Measurements from ENCODE around the gene SLC16A3. TPM values are rescaled to one million over a fixed set of nuclear protein-coding genes. Genes with fewer than 3 reads are reported as not detected.

Gene SLC16A3
- total RNA-seq, 2 donors from 2014 or later: 76.0 to 113 TPM

DNA sequence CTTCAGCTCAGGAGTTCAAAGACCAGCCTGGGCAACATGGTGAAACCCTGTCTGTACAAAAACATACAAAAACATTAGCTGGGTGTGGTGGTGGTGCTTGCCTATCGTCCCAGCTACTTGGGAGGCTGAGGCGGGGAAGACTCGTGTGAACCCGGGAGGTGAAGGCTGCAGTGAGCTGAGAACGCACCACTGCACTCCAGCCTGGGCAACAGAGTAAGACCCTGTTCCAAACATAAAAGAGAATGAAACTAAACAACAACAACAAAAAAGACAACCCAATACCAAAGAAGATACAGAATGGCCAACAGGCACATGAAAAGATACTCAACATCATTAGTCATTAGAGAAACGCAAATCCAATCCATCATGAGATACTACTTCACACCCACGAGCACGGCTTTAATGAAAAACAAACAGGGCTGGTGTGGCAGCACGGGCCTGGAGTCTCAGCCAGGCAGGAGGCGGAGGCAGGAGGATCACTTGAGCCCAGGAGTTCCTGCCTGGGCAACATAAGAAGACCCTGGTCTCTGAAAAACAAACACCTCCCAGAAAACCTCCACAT lies 7.4 kb upstream of the SLC16A3 start:
- H3K9me3 ChIP-seq: no peaks in the 10 kb centered on the region
- no peaks in the 10 kb centered on the region for H3K36me3 ChIP-seq
- TF ChIP-seq, protein P1, sequence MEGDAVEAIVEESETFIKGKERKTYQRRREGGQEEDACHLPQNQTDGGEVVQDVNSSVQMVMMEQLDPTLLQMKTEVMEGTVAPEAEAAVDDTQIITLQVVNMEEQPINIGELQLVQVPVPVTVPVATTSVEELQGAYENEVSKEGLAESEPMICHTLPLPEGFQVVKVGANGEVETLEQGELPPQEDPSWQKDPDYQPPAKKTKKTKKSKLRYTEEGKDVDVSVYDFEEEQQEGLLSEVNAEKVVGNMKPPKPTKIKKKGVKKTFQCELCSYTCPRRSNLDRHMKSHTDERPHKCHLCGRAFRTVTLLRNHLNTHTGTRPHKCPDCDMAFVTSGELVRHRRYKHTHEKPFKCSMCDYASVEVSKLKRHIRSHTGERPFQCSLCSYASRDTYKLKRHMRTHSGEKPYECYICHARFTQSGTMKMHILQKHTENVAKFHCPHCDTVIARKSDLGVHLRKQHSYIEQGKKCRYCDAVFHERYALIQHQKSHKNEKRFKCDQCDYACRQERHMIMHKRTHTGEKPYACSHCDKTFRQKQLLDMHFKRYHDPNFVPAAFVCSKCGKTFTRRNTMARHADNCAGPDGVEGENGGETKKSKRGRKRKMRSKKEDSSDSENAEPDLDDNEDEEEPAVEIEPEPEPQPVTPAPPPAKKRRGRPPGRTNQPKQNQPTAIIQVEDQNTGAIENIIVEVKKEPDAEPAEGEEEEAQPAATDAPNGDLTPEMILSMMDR (IDR thresholded peaks at IDR 0.05): no peak
- no peak for ATAC-seq (ENCODE audit: insufficient number of reproducible peaks, low FRiP score, low read depth)
- no peak overlapping the region for H3K27ac ChIP-seq
- DNase-seq (ENCODE audit: low spot score): no peak
- H3K4me3 ChIP-seq: no peak overlapping the region
- H3K27me3 ChIP-seq (replicated peaks; ENCODE audit: insufficient read depth): no peaks in the 10 kb centered on the region
- peaks cover 15 to 25% of the 10 kb centered on the region in 2 donors for H3K4me1 ChIP-seq (ENCODE audit: control insufficient read depth in 1 of 2, low read depth in 2 of 2)

- DNase-seq (ENCODE audit: low spot score) (no peak), ATAC-seq (ENCODE audit: insufficient number of reproducible peaks, low FRiP score, low read depth) (no peak)
- Histone ChIP-seq H3K9me3 (no peaks in the 10 kb centered on the region), H3K4me3 (no peak overlapping the region), H3K4me1 (ENCODE audit: control insufficient read depth in 1 of 2, low read depth in 2 of 2) (peaks cover 2 to 11% of the 10 kb centered on the region in 2 donors), H3K27me3 (replicated peaks; ENCODE audit: insufficient read depth) (no peaks in the 10 kb centered on the region), H3K27ac (no peak overlapping the region), H3K36me3 (no peaks in the 10 kb centered on the region)
- TF ChIP-seq, protein P1 (IDR thresholded peaks at IDR 0.05): no peak
These were observed 6.0 kb upstream of the SLC16A3 start for GRCh38 chr17:82222816-82223215.

DNA sequence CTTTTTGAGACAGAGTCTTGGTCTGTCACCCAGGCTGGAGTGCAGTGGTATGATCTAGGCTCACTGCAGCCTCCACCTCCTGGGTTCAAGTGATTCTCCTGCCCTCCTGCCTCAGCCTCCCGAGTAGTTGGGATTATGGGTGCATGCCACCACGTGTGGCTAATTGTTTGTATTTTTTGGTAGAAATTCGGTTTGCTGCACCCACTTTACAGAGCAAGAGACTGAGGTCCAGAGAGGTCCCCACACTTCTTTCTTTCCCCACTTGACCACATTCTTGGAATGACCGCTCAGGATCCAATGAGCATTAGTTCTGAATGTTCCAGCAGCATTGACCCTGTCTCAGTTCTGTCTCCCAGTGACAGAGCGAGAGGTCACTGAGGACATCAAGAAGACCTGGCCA lies 5.3 kb upstream of the SLC16A3 start:
- peaks cover 0 to 11% of the 10 kb centered on the region in 2 donors for H3K4me1 ChIP-seq (ENCODE audit: control insufficient read depth in 1 of 2, low read depth in 2 of 2)
- H3K27ac ChIP-seq: no peak overlapping the region
- no peaks in the 10 kb centered on the region for H3K9me3 ChIP-seq
- no peaks in the 10 kb centered on the region for H3K27me3 ChIP-seq (replicated peaks; ENCODE audit: insufficient read depth)
- H3K4me3 ChIP-seq: no peak overlapping the region
- TF ChIP-seq, protein P1 (IDR thresholded peaks at IDR 0.05): no peak
- no peaks in the 10 kb centered on the region for H3K36me3 ChIP-seq
- ATAC-seq (ENCODE audit: insufficient number of reproducible peaks, low FRiP score, low read depth): no peak
- DNase-seq (ENCODE audit: low spot score): no peak

GRCh38 chr17:82224666-82225065 lies 4.2 kb upstream of the SLC16A3 start:
- no peaks in the 10 kb centered on the region for H3K9me3 ChIP-seq
- no peak overlapping the region for H3K27ac ChIP-seq
- ATAC-seq (ENCODE audit: insufficient number of reproducible peaks, low FRiP score, low read depth): no peak
- H3K4me1 ChIP-seq (ENCODE audit: control insufficient read depth in 1 of 2, low read depth in 2 of 2): peaks cover 0 to 13% of the 10 kb centered on the region in 2 donors
- no peak overlapping the region for H3K4me3 ChIP-seq
- TF ChIP-seq, protein P1 (IDR thresholded peaks at IDR 0.05): no peak
- H3K27me3 ChIP-seq (replicated peaks; ENCODE audit: insufficient read depth): no peaks in the 10 kb centered on the region
- no peaks in the 10 kb centered on the region for H3K36me3 ChIP-seq
- no peak for DNase-seq (ENCODE audit: low spot score)

GRCh38 chr17:82225368-82226029 lies 3.3 kb upstream of the SLC16A3 start:
- DNase-seq (ENCODE audit: low spot score): no peak
- H3K27ac ChIP-seq: no peak overlapping the region

More at GRCh38 chr17:82225368-82226029, 3.3 kb upstream of the SLC16A3 start:
- Histone ChIP-seq H3K9me3 (no peaks in the 10 kb centered on the region), H3K36me3 (no peaks in the 10 kb centered on the region), H3K4me3 (no peak overlapping the region), H3K27me3 (replicated peaks; ENCODE audit: insufficient read depth) (no peaks in the 10 kb centered on the region), H3K4me1 (ENCODE audit: control insufficient read depth in 1 of 2, low read depth in 2 of 2) (peaks cover under 1 to 21% of the 10 kb centered on the region in 2 donors)
- no peak for ATAC-seq (ENCODE audit: insufficient number of reproducible peaks, low FRiP score, low read depth)
- TF ChIP-seq, protein P1 (IDR thresholded peaks at IDR 0.05): no peak

Data from thoracic aorta (tissue), 2 donors.